Neural progenitor cell (in vitro differentiated cells): ENCODE results near the gene VTI1A. TPM values are rescaled to one million over a fixed set of nuclear protein-coding genes. Genes with fewer than 3 reads are reported as not detected.

ENCODE experiments used
- DNase-seq: peaks from one replicate; pipeline ENCODE4 v3.0.0-alpha.2; 2016; ENCODE audit warnings: low spot score
- H2AFZ ChIP-seq: fragments of 200-600 bp; sonication (generic); replicated peaks from 2 replicates; pipeline ENCODE4 v1.6.1; 2016; ENCODE audit warnings: antibody characterized with exemption
- H3F3A ChIP-seq: fragments of 200-600 bp; sonication (generic); 2 replicates; pipeline ENCODE4 v1.6.1; 2016; ENCODE audit warnings: antibody characterized with exemption, low read depth
- H3K27ac ChIP-seq: fragments of 200-600 bp; sonication (generic); 2 replicates; pipeline ENCODE4 v1.5.1; 2016; ENCODE audit warnings: mild to moderate bottlenecking
- H3K27me3 ChIP-seq: fragments of 200-600 bp; sonication (generic); 2 replicates; pipeline ENCODE4 v1.6.1; 2016; ENCODE audit warnings: mild to moderate bottlenecking, moderate library complexity
- H3K36me3 ChIP-seq: fragments of 200-600 bp; sonication (generic); 2 replicates; pipeline ENCODE4 v1.5.1; 2016
- H3K4me1 ChIP-seq: fragments of 200-600 bp; sonication (generic); 2 replicates; pipeline ENCODE4 v1.6.1; 2016; ENCODE audit warnings: mixed run types
- H3K4me2 ChIP-seq: fragments of 200-600 bp; sonication (generic); 2 replicates; pipeline ENCODE4 v1.6.1; 2016
- H3K4me3 ChIP-seq: fragments of 200-600 bp; sonication (generic); 2 replicates; pipeline ENCODE4 v1.5.1; 2016
- H3K79me2 ChIP-seq: fragments of 200-600 bp; sonication (generic); 2 replicates; pipeline ENCODE4 v1.6.1; 2016; ENCODE audit warnings: low read depth
- H3K9ac ChIP-seq: fragments of 200-600 bp; sonication (generic); 2 replicates; pipeline ENCODE4 v1.6.1; 2016
- H3K9me3 ChIP-seq: fragments of 200-600 bp; sonication (generic); 2 replicates; pipeline ENCODE4 v1.5.1; 2016; ENCODE audit warnings: low read depth
- H4K20me1 ChIP-seq: fragments of 200-600 bp; sonication (generic); 2 replicates; pipeline ENCODE4 v1.6.1; 2016; ENCODE audit warnings: low read depth
- H3K27ac Mint-ChIP-seq: 3 replicates; pipeline ENCODE4 v1.8.0; 2021; ENCODE audit warnings: mixed read lengths
- H3K27me3 Mint-ChIP-seq: 2 replicates; pipeline ENCODE4 v1.8.0; 2022; ENCODE audit warnings: low read depth, mild to moderate bottlenecking, inconsistent platforms, moderate library complexity, mixed read lengths; ENCODE audit not compliant: insufficient read depth
- H3K36me3 Mint-ChIP-seq: 3 replicates; pipeline ENCODE4 v1.8.0; 2021; ENCODE audit warnings: mixed read lengths
- H3K4me1 Mint-ChIP-seq: 3 replicates; pipeline ENCODE4 v1.8.0; 2021; ENCODE audit warnings: mixed read lengths
- H3K4me3 Mint-ChIP-seq: 3 replicates; pipeline ENCODE4 v1.8.0; 2021; ENCODE audit warnings: mild to moderate bottlenecking, moderate library complexity, mixed read lengths
- H3K9me3 Mint-ChIP-seq: 3 replicates; pipeline ENCODE4 v1.8.0; 2020; ENCODE audit warnings: mixed read lengths
- EZH2 ChIP-seq: fragments of 200-600 bp; sonication (generic); IDR thresholded peaks from 2 replicates; pipeline ENCODE4 v1.6.1; 2017; ENCODE audit warnings: antibody characterized with exemption, mild to moderate bottlenecking, moderate library complexity
- EZH2phosphoT487 ChIP-seq: fragments of 200-600 bp; sonication (generic); IDR thresholded peaks from 2 replicates; pipeline ENCODE4 v1.6.1; 2017; ENCODE audit warnings: antibody characterized with exemption
- total RNA-seq: library from RNA; depleted of rRNA; stranded (reverse); fragments of >200 nt; gene quantifications from 2 replicates; pipeline ENCODE4 v1.2.3, GENCODE V29; 2015; ENCODE audit warnings: low replicate concordance
- TF ChIP-seq, protein P1 (sequence below): fragments of 200-600 bp; sonication (generic); IDR thresholded peaks from 2 replicates; pipeline ENCODE4 v1.5.1; 2017; ENCODE audit warnings: antibody characterized with exemption, mild to moderate bottlenecking

VTI1A gene
- total RNA-seq, 1 donor from 2014 or later: 28.8 TPM

DNA sequence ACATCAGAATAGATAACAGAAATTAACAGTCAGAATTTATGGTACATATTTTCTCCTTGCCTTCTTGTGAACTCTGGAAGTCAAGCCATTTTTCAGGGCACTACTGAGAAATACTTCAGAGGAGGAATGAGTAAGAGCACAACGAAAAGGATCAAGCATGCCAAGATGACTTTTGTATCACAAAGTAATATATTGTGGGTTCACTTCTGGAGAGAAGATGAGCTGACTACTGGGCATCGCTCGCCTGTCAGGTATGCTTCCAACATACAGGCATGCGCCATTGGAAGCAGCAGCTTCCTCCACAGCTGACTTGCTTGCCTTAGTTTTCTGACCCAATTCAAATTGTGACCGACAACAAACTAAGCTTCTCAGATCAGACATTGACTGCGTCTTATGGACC lies 137.3 kb downstream of the VTI1A start:
- no peak for DNase-seq
- no peak for TF ChIP-seq EZH2
- TF ChIP-seq, protein P1, sequence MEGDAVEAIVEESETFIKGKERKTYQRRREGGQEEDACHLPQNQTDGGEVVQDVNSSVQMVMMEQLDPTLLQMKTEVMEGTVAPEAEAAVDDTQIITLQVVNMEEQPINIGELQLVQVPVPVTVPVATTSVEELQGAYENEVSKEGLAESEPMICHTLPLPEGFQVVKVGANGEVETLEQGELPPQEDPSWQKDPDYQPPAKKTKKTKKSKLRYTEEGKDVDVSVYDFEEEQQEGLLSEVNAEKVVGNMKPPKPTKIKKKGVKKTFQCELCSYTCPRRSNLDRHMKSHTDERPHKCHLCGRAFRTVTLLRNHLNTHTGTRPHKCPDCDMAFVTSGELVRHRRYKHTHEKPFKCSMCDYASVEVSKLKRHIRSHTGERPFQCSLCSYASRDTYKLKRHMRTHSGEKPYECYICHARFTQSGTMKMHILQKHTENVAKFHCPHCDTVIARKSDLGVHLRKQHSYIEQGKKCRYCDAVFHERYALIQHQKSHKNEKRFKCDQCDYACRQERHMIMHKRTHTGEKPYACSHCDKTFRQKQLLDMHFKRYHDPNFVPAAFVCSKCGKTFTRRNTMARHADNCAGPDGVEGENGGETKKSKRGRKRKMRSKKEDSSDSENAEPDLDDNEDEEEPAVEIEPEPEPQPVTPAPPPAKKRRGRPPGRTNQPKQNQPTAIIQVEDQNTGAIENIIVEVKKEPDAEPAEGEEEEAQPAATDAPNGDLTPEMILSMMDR: no peak
- no peak for TF ChIP-seq EZH2phosphoT487
- Histone ChIP-seq H2AFZ (no peak overlapping the region), H3K79me2 (no peaks in the 10 kb centered on the region), H4K20me1 (peaks cover 4% of the 10 kb centered on the region), H3K4me3 (no peak overlapping the region), H3K4me2 (no peak overlapping the region), H3F3A (no peaks in the 10 kb centered on the region), H3K36me3 (no peaks in the 10 kb centered on the region), H3K9ac (no peak overlapping the region), H3K27me3 (no peaks in the 10 kb centered on the region), H3K27ac (no peak overlapping the region), H3K9me3 (no peaks in the 10 kb centered on the region), H3K4me1 (peaks cover 41% of the 10 kb centered on the region)
- Mint-ChIP-seq H3K9me3 (no peaks in the 10 kb centered on the region), H3K27ac (no peak overlapping the region), H3K27me3 (peaks cover 2% of the 10 kb centered on the region), H3K36me3 (no peaks in the 10 kb centered on the region), H3K4me3 (no peak overlapping the region), H3K4me1 (peaks cover 51% of the 10 kb centered on the region)

GRCh38 chr10:112585126-112585525 lies 138.1 kb downstream of the VTI1A start:
- H3K4me1 ChIP-seq: peaks cover 41% of the 10 kb centered on the region
- peaks cover 4% of the 10 kb centered on the region for H4K20me1 ChIP-seq
- H3K36me3 ChIP-seq: no peaks in the 10 kb centered on the region
- H3K9me3 ChIP-seq: no peaks in the 10 kb centered on the region
- no peak overlapping the region for H3K9ac ChIP-seq
- TF ChIP-seq, protein P1: no peak
- no peak for TF ChIP-seq EZH2
- no peak for TF ChIP-seq EZH2phosphoT487
- Mint-ChIP-seq H3K4me3 (no peak overlapping the region), H3K27me3 (peaks cover 2% of the 10 kb centered on the region), H3K36me3 (no peaks in the 10 kb centered on the region), H3K9me3 (no peaks in the 10 kb centered on the region), H3K27ac (no peak overlapping the region), H3K4me1 (peaks cover 48% of the 10 kb centered on the region)
- no peak overlapping the region for H2AFZ ChIP-seq
- H3K79me2 ChIP-seq: no peaks in the 10 kb centered on the region
- H3F3A ChIP-seq: no peaks in the 10 kb centered on the region
- H3K4me3 ChIP-seq: no peak overlapping the region
- no peaks in the 10 kb centered on the region for H3K27me3 ChIP-seq
- DNase-seq: no peak
- no peak overlapping the region for H3K27ac ChIP-seq
- H3K4me2 ChIP-seq: no peak overlapping the region

DNA sequence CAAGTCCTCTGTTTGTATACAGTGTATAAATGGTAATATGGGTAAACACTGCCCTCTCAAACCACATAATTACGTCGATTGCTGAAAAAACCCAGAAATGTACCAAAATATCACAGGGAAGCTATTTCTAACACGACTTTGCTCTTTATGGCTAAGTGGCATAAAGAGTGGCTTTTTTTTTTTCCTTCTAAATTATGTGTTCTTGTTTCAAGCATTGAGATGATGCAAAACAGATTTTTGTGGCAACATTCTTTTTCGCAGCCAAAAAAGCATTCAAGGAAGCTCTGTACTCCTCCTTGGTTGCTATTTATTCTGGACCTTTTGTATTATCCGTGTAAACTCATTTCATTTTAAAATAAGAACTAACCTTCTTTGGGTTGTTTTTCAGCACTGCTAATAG lies 138.9 kb downstream of the VTI1A start:
- Histone ChIP-seq H3K27ac (no peak overlapping the region), H3K36me3 (no peaks in the 10 kb centered on the region), H3K9me3 (no peaks in the 10 kb centered on the region), H3F3A (no peaks in the 10 kb centered on the region), H3K9ac (no peak overlapping the region), H3K27me3 (no peaks in the 10 kb centered on the region), H4K20me1 (peaks cover 4% of the 10 kb centered on the region), H3K4me1 (peaks cover 37% of the 10 kb centered on the region), H3K4me2 (peak overlapping the region; percentile 43), H3K4me3 (no peak overlapping the region), H3K79me2 (no peaks in the 10 kb centered on the region), H2AFZ (no peak overlapping the region)
- no peak for TF ChIP-seq EZH2phosphoT487
- TF ChIP-seq EZH2: no peak
- TF ChIP-seq, protein P1: no peak
- DNase-seq: no peak
- Mint-ChIP-seq H3K9me3 (no peaks in the 10 kb centered on the region), H3K4me1 (peaks cover 43% of the 10 kb centered on the region), H3K27me3 (peaks cover 5% of the 10 kb centered on the region), H3K27ac (no peak overlapping the region), H3K36me3 (no peaks in the 10 kb centered on the region), H3K4me3 (no peak overlapping the region)
